IMR-90 (cell line): ENCODE measurements around the gene R3HDM2. TPM values are rescaled to one million over a fixed set of nuclear protein-coding genes. Genes with fewer than 3 reads are reported as not detected.

Experiments
- ATAC-seq: fragments of 200-7000 bp; cut with Tn5 transposase; 2 replicates; pipeline ENCODE4 v1.9.1; 2020; ENCODE audit warnings: low read depth, mild to moderate bottlenecking, moderate library complexity
- BruUV-seq: library from RNA; stranded (reverse); fragments of 400-500 nt; replicated peaks from 2 replicates; lab custom pipeline; 2021; lab: Mats Ljungman, UMichigan
- CTCF ChIA-PET: fragments of 300-600 bp; formaldehyde crosslinking; extraction: SDS; loops from one replicate; lab custom pipeline; 2021; ENCODE audit warnings: antibody characterized with exemption; lab: Yijun Ruan, JAX
- POLR2A ChIA-PET: fragments of 300-600 bp; sonication (Branson Sonifier 250); formaldehyde crosslinking; loops from one replicate; lab custom pipeline; 2022; ENCODE audit warnings: antibody characterized with exemption; ENCODE audit not compliant: unreplicated experiment; lab: Charles Lee
- DNase-seq: peaks from one replicate; pipeline ENCODE4 v3.0.0; 2013
- H2AFZ ChIP-seq: replicated peaks from 2 replicates; pipeline ENCODE3; 2013; ENCODE audit warnings: low read length, mild to moderate bottlenecking; ENCODE audit not compliant: poor library complexity
- H2AK5ac ChIP-seq: 2 replicates; pipeline ENCODE4 v1.6.1; 2013; ENCODE audit warnings: low read depth, low read length, inconsistent platforms
- H2AK9ac ChIP-seq: replicated peaks from 2 replicates; pipeline ENCODE3; 2013; ENCODE audit warnings: mild to moderate bottlenecking, low read depth, low read length, moderate library complexity; ENCODE audit not compliant: poor library complexity
- H2BK120ac ChIP-seq: 2 replicates; pipeline ENCODE4 v1.6.1; 2013; ENCODE audit warnings: low read depth, low read length, inconsistent platforms
- H2BK15ac ChIP-seq: 3 replicates; pipeline ENCODE4 v1.6.1; 2013; ENCODE audit warnings: low read depth, low read length, inconsistent platforms
- H2BK20ac ChIP-seq: 2 replicates; pipeline ENCODE4 v1.6.1; 2013; ENCODE audit warnings: low read depth, mild to moderate bottlenecking, inconsistent platforms, low read length, moderate library complexity
- H2BK5ac ChIP-seq: 2 replicates; pipeline ENCODE4 v1.6.1; 2013; ENCODE audit warnings: mild to moderate bottlenecking, low read depth, low read length, inconsistent platforms; ENCODE audit not compliant: poor library complexity, severe bottlenecking
- H3K14ac ChIP-seq: replicated peaks from 2 replicates; pipeline ENCODE4 v1.6.1; 2013; ENCODE audit warnings: low read depth, low read length, inconsistent platforms
- H3K18ac ChIP-seq: 2 replicates; pipeline ENCODE4 v1.6.1; 2013; ENCODE audit warnings: low read depth, low read length, control low read depth
- H3K23ac ChIP-seq: 2 replicates; pipeline ENCODE4 v1.6.1; 2013; ENCODE audit warnings: low read depth, low read length, inconsistent platforms
- H3K27ac ChIP-seq: 2 replicates; pipeline ENCODE4 v1.5.1; 2013; ENCODE audit warnings: mild to moderate bottlenecking, control low read depth, low read length; ENCODE audit not compliant: insufficient read depth
- H3K27me3 ChIP-seq: 2 replicates; pipeline ENCODE4 v1.6.1; 2013; ENCODE audit warnings: low read length; ENCODE audit not compliant: control insufficient read depth, insufficient read depth
- H3K36me3 ChIP-seq: 2 replicates; pipeline ENCODE4 v1.6.1; 2013; ENCODE audit warnings: low read length, mixed read lengths; ENCODE audit not compliant: control insufficient read depth, insufficient read depth
- H3K4ac ChIP-seq: 2 replicates; pipeline ENCODE4 v1.6.1; 2013; ENCODE audit warnings: low read depth, low read length, inconsistent platforms
- H3K4me1 ChIP-seq: 2 replicates; pipeline ENCODE4 v1.6.1; 2013; ENCODE audit warnings: low read length, mixed read lengths; ENCODE audit not compliant: control insufficient read depth, insufficient read depth
- H3K4me2 ChIP-seq: 2 replicates; pipeline ENCODE4 v1.6.1; 2013; ENCODE audit warnings: low read depth, mild to moderate bottlenecking, control low read depth, low read length, moderate library complexity
- H3K4me3 ChIP-seq: 2 replicates; pipeline ENCODE4 v1.5.1; 2013; ENCODE audit warnings: low read depth, mild to moderate bottlenecking, control low read depth, low read length, moderate library complexity; ENCODE audit not compliant: insufficient read depth
- H3K56ac ChIP-seq: 2 replicates; pipeline ENCODE4 v1.6.1; 2013; ENCODE audit warnings: low read length, inconsistent platforms; ENCODE audit not compliant: insufficient read depth; ENCODE audit errors: extremely low read depth
- H3K79me1 ChIP-seq, 2 experiments: 2 replicates each; pipeline ENCODE4 v1.6.1; 2013; ENCODE audit warnings: low read length in 2 of 2, inconsistent platforms in 1 of 2, low read depth in 1 of 2
- H3K9ac ChIP-seq: 2 replicates; pipeline ENCODE4 v1.6.1; 2013; ENCODE audit warnings: low read depth, low read length, control low read depth
- H3K9me1 ChIP-seq: 2 replicates; pipeline ENCODE4 v1.6.1; 2013; ENCODE audit warnings: low read length, inconsistent platforms; ENCODE audit not compliant: insufficient read depth
- H3K9me3 ChIP-seq: 2 replicates; pipeline ENCODE4 v1.6.1; 2013; ENCODE audit warnings: low read length; ENCODE audit not compliant: control insufficient read depth, insufficient read depth
- H4K20me1 ChIP-seq: 2 replicates; pipeline ENCODE4 v1.6.1; 2013; ENCODE audit warnings: low read length, inconsistent platforms; ENCODE audit not compliant: insufficient read depth
- H4K5ac ChIP-seq: 2 replicates; pipeline ENCODE4 v1.6.1; 2013; ENCODE audit warnings: mild to moderate bottlenecking, low read depth, low read length, control low read depth
- H4K8ac ChIP-seq, 2 experiments: 2 replicates each; pipeline ENCODE4 v1.6.1; 2013; ENCODE audit warnings: low read depth in 2 of 2, low read length in 2 of 2, control low read depth in 1 of 2, inconsistent platforms in 1 of 2
- H4K91ac ChIP-seq: 2 replicates; pipeline ENCODE4 v1.6.1; 2013; ENCODE audit warnings: low read depth, low read length, inconsistent platforms; ENCODE audit not compliant: insufficient read depth
- CEBPB ChIP-seq: IDR thresholded peaks from 2 replicates; pipeline ENCODE4 v1.6.1; 2012; ENCODE audit warnings: low read depth, low read length, improper control_type of control experiment
- CHD1 ChIP-seq: IDR thresholded peaks from 2 replicates; pipeline ENCODE4 v1.6.1; 2012; ENCODE audit warnings: low read depth, low read length, improper control_type of control experiment
- CTCF ChIP-seq: conservative IDR thresholded peaks from 2 replicates; pipeline ENCODE4 v1.5.1; 2012; ENCODE audit warnings: mild to moderate bottlenecking, low read depth, low read length, improper control_type of control experiment
- ELK1 ChIP-seq: fragments of 150-350 bp; IDR thresholded peaks from 2 replicates; pipeline ENCODE4 v1.6.1; 2016; ENCODE audit warnings: low read depth, mild to moderate bottlenecking, low read length, moderate library complexity, borderline replicate concordance
- MAFK ChIP-seq: IDR thresholded peaks from 2 replicates; pipeline ENCODE4 v1.6.1; 2012; ENCODE audit warnings: low read depth, low read length, improper control_type of control experiment
- MAZ ChIP-seq: IDR thresholded peaks from 2 replicates; pipeline ENCODE4 v1.6.1; 2012; ENCODE audit warnings: low read depth, mild to moderate bottlenecking, low read length, improper control_type of control experiment, moderate library complexity, borderline replicate concordance
- POLR2A ChIP-seq: IDR thresholded peaks from 2 replicates; pipeline ENCODE4 v1.6.1; 2012; ENCODE audit warnings: mild to moderate bottlenecking, low read depth, low read length
- RAD21 ChIP-seq: IDR thresholded peaks from 2 replicates; pipeline ENCODE4 v1.6.1; 2012; ENCODE audit warnings: low read length, improper control_type of control experiment
- RCOR1 ChIP-seq: IDR thresholded peaks from 2 replicates; pipeline ENCODE4 v1.6.1; 2012; ENCODE audit warnings: mild to moderate bottlenecking, low read length, improper control_type of control experiment; ENCODE audit not compliant: insufficient replicate concordance
- SMC3 ChIP-seq: fragments of 150-350 bp; IDR thresholded peaks from 2 replicates; pipeline ENCODE4 v1.6.1; 2016; ENCODE audit warnings: low read depth, mild to moderate bottlenecking, antibody characterized with exemption, low read length, moderate library complexity
- WGBS, 2 experiments: methylation state at CpG; one replicate each; pipeline versions ENCODE4 v1.1.5 to v1.1.7; 2013; ENCODE audit warnings: missing lambda C conversion rate in 2 of 2; ENCODE audit not compliant: insufficient read length in 1 of 2; ENCODE audit errors: extremely low coverage in 2 of 2; 5-methylcytosine and 5-hydroxymethylcytosine counted together
- dilution Hi-C: fragments of 300-500 bp; cut with HindIII; formaldehyde crosslinking; loops from one replicate; pipeline ENCODE4 v1.14.3; 2018; ENCODE audit warnings: low sequenced_read_pairs; ENCODE audit not compliant: unreplicated experiment
- in situ Hi-C: fragments of 300-500 bp; cut with MboI; formaldehyde crosslinking; loops from 3 replicates; pipeline ENCODE4 v1.14.3; 2019; ENCODE audit warnings: low sequenced_read_pairs, inconsistent platforms, mixed read lengths
- intact Hi-C: fragments of 100-400 bp; cut with micrococcal nuclease; formaldehyde crosslinking; loops from 2 replicates; pipeline ENCODE4 v1.10.0; 2022
- polyA plus RNA-seq, 3 experiments: library from polyadenylated mRNA; depleted of rRNA; stranded (reverse); fragments of >200 nt; gene quantifications; 2 replicates each; pipeline ENCODE4 v1.2.3, GENCODE V29; 2012; ENCODE audit warnings: low replicate concordance in 1 of 3
- total RNA-seq: library from RNA; depleted of rRNA; stranded (reverse); fragments of >200 nt; gene quantifications from 2 replicates; pipeline ENCODE4 v1.2.3, GENCODE V29; 2012

The R3HDM2 gene
- total and polyA plus RNA-seq, 2 of the 4 experiments (the other 2 are of a cell fraction), result 7.5 to 28.4 TPM

- peak overlapping the region; percentile 92 for H3K4ac ChIP-seq
- DNase-seq, result peak; percentile 44
- ChIA-PET CTCF (interaction anchor here (1.0 to 1.4 kb wide), 2 partner anchors 14 to 18 kb away, joined by 3 read pairs; no protein-coding TSS in a partner anchor), POLR2A (no interaction called here)
- H3K56ac ChIP-seq, result no peak overlapping the region
- no peaks in the 10 kb centered on the region for H4K20me1 ChIP-seq
- peak overlapping the region; percentile 92 for H2AK9ac ChIP-seq
- no peak overlapping the region; the same call in 2 of the 3 replicates for H2BK15ac ChIP-seq
- H2AFZ ChIP-seq, result peak overlapping the region; percentile 84
- no peaks in the 10 kb centered on the region for H3K36me3 ChIP-seq
- no peak overlapping the region for H3K23ac ChIP-seq
- peak overlapping the region; percentile 83 to 85; a peak in 2 of 4 replicates for H4K8ac ChIP-seq
- peak overlapping the region; percentile 19; the same call in 1 of the 2 replicates for H3K4me2 ChIP-seq
- peaks cover 0 to 15% of the 10 kb centered on the region in 2 experiments; a peak in 1 of 4 replicates for H3K79me1 ChIP-seq
- no peak for ATAC-seq
- no peaks in the 10 kb centered on the region for H3K27me3 ChIP-seq
- H3K18ac ChIP-seq, result no peak overlapping the region; the same call in 1 of the 2 replicates
- peaks cover 36% of the 10 kb centered on the region for H3K4me1 ChIP-seq
- H4K91ac ChIP-seq, result peak overlapping the region; percentile 88; the same call in 1 of the 2 replicates
- peaks cover 26% of the 10 kb centered on the region for H3K9me1 ChIP-seq
- 47% methylated on average over 4 of the region's 15 CpGs; no CpG with 5 or more reads in 1 of the 2 experiments for WGBS, 2 experiments
- H2BK5ac ChIP-seq, result no peak overlapping the region
- BruUV-seq, result no TSS peak
- peak overlapping the region; percentile 82 for H2BK120ac ChIP-seq
- peak overlapping the region; percentile 89; the same call in 1 of the 2 replicates for H2AK5ac ChIP-seq
- TF ChIP-seq CTCF, result peak; percentile 50
- TF ChIP-seq SMC3, result peak; percentile 23; the same call in 1 of the 2 replicates
- no peak for TF ChIP-seq CHD1
- peak; percentile 35 for TF ChIP-seq RAD21
- no peak for TF ChIP-seq POLR2A
- no peak for TF ChIP-seq MAZ
- TF ChIP-seq CEBPB, result no peak
- no peak for TF ChIP-seq MAFK
- no peak for TF ChIP-seq ELK1
- TF ChIP-seq RCOR1, result no peak
- no peaks in the 10 kb centered on the region for H3K9me3 ChIP-seq
- dilution Hi-C loops, result no loop called here
- no peak overlapping the region for H3K27ac ChIP-seq
- in situ Hi-C loops, result no loop called here
- H4K5ac ChIP-seq, result peak overlapping the region; percentile 3; the same call in 1 of the 2 replicates
- no peak overlapping the region for H3K9ac ChIP-seq
- no peak overlapping the region for H3K4me3 ChIP-seq
- peak overlapping the region; percentile 89 for H3K14ac ChIP-seq
- intact Hi-C loops, result loop anchor here (5.0 kb wide), 1 partner anchor 236 kb away; the partner anchor contains the start of gene OS9
- peak overlapping the region; percentile 76; the same call in 1 of the 2 replicates for H2BK20ac ChIP-seq
Observed at GRCh38 chr12:57456145-57456700, 25.4 kb upstream of the R3HDM2 start.
